Loucy (cell line): ENCODE data around the gene ACTL6B.

Source experiments
- H2AFZ ChIP-seq: fragments of 200-600 bp; sonication (generic); 2 replicates; pipeline ENCODE4 v1.6.0; 2016; ENCODE audit warnings: antibody characterized with exemption, mild to moderate bottlenecking, low read length, moderate library complexity
- H3F3A ChIP-seq: fragments of 200-600 bp; 2 replicates; pipeline ENCODE4 v1.6.0; 2016; ENCODE audit warnings: antibody characterized with exemption, low read depth, mild to moderate bottlenecking
- H3K27me3 ChIP-seq: fragments of 200-600 bp; sonication (generic); 2 replicates; pipeline ENCODE4 v1.6.1; 2014; ENCODE audit warnings: low read length, mild to moderate bottlenecking; ENCODE audit not compliant: insufficient read depth, poor library complexity, severe bottlenecking
- H3K36me3 ChIP-seq: fragments of 200-600 bp; sonication (generic); 2 replicates; pipeline ENCODE4 v1.6.1; 2016; ENCODE audit warnings: low read length; ENCODE audit not compliant: insufficient read depth
- H3K4me1 ChIP-seq: fragments of 200-600 bp; sonication (generic); 2 replicates; pipeline ENCODE4 v1.5.1; 2014; ENCODE audit warnings: low read length, mild to moderate bottlenecking; ENCODE audit not compliant: insufficient read depth, poor library complexity, severe bottlenecking
- H3K4me2 ChIP-seq: fragments of 200-600 bp; sonication (generic); 2 replicates; pipeline ENCODE4 v1.6.0; 2014; ENCODE audit warnings: antibody characterized with exemption, low read length, low read depth, mild to moderate bottlenecking; ENCODE audit not compliant: poor library complexity, severe bottlenecking
- H3K4me3 ChIP-seq: fragments of 200-600 bp; sonication (generic); 2 replicates; pipeline ENCODE4 v1.5.1; 2014; ENCODE audit warnings: low read length, mild to moderate bottlenecking, mixed read lengths; ENCODE audit not compliant: poor library complexity, severe bottlenecking
- H3K79me2 ChIP-seq: fragments of 200-600 bp; sonication (generic); 2 replicates; pipeline ENCODE4 v1.6.1; 2014; ENCODE audit warnings: low read length; ENCODE audit not compliant: insufficient read depth
- H3K9ac ChIP-seq: fragments of 200-600 bp; sonication (generic); 2 replicates; pipeline ENCODE4 v1.6.0; 2014; ENCODE audit warnings: mild to moderate bottlenecking, low read depth, low read length, moderate library complexity; ENCODE audit not compliant: poor library complexity, severe bottlenecking
- H3K9me2 ChIP-seq: fragments of 200-600 bp; sonication (generic); replicated peaks from 2 replicates; pipeline ENCODE4 v1.6.1; 2016; ENCODE audit warnings: low read depth, low read length, mixed read lengths
- H3K9me3 ChIP-seq: fragments of 200-600 bp; sonication (generic); 2 replicates; pipeline ENCODE4 v1.6.1; 2014; ENCODE audit warnings: mild to moderate bottlenecking, antibody characterized with exemption, low read length, low read depth; ENCODE audit not compliant: insufficient read depth
- H4K20me1 ChIP-seq: fragments of 200-600 bp; sonication (generic); 2 replicates; pipeline ENCODE4 v1.6.0; 2014; ENCODE audit warnings: antibody characterized with exemption, low read length, mild to moderate bottlenecking; ENCODE audit not compliant: insufficient read depth, poor library complexity, severe bottlenecking
- EZH2phosphoT487 ChIP-seq: fragments of 200-600 bp; IDR thresholded peaks from 2 replicates; pipeline ENCODE4 v1.6.1; 2018; ENCODE audit warnings: antibody characterized with exemption, mild to moderate bottlenecking, moderate library complexity, borderline replicate concordance
- TF ChIP-seq, protein P1 (sequence below): fragments of 200-600 bp; sonication (generic); conservative IDR thresholded peaks from 2 replicates; pipeline ENCODE4 v1.5.1; 2014; ENCODE audit warnings: mild to moderate bottlenecking, antibody characterized with exemption, low read length

ACTL6B gene

DNA sequence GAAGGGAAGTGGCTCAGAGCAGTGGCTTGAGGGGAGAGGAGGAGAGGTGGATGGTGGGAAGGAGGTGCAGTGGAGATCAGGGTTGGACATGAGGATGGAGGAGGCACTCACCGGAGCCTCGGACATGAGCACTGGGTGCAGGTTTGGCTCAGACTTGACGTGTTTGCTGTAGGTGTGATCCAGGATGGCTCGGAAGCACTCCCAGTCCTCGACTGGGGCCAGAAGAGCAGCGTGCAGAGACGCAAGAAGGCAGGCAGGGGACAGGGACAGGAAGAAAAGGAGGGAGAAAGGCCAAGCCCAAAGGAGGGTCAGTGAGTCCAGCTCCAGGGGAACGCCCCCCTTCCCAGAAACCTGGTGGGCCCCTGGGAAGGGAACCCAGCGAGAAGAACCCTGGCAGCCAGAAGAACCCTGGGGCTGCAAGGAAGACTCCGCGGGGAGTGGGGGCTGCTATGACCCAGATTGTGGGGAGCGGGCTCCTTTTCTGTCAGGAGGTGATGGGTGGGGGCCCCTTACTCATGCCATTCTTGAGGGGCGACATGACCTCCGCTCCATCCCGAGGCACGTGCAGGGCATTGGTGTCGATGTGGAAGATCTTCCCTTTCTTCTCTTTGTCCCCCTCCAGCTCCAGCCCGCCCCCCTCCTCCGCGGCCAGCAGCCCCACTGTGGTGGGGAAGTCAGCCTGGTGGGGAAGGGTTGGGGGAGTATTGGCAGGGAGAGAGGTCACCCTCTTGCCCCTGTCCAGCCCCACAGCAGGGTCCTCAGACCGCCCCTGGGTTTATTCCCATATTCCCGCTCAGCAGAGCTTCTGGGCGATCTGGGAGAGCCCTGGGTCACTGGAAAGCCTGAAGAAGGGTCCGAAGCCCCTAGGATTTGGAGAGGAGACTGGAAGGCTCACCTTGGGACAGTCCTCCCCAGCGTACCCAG lies 1.1 kb downstream of the ACTL6B start:
- no peaks in the 10 kb centered on the region for H3K27me3 ChIP-seq
- H2AFZ ChIP-seq = no peak overlapping the region
- no peaks in the 10 kb centered on the region for H3K4me1 ChIP-seq
- H3K9me3 ChIP-seq = no peaks in the 10 kb centered on the region
- no peaks in the 10 kb centered on the region for H3F3A ChIP-seq
- TF ChIP-seq, protein P1, sequence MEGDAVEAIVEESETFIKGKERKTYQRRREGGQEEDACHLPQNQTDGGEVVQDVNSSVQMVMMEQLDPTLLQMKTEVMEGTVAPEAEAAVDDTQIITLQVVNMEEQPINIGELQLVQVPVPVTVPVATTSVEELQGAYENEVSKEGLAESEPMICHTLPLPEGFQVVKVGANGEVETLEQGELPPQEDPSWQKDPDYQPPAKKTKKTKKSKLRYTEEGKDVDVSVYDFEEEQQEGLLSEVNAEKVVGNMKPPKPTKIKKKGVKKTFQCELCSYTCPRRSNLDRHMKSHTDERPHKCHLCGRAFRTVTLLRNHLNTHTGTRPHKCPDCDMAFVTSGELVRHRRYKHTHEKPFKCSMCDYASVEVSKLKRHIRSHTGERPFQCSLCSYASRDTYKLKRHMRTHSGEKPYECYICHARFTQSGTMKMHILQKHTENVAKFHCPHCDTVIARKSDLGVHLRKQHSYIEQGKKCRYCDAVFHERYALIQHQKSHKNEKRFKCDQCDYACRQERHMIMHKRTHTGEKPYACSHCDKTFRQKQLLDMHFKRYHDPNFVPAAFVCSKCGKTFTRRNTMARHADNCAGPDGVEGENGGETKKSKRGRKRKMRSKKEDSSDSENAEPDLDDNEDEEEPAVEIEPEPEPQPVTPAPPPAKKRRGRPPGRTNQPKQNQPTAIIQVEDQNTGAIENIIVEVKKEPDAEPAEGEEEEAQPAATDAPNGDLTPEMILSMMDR = no peak
- TF ChIP-seq EZH2phosphoT487 = no peak
- H3K79me2 ChIP-seq = no peaks in the 10 kb centered on the region
- H4K20me1 ChIP-seq = no peaks in the 10 kb centered on the region
- no peak overlapping the region for H3K9ac ChIP-seq
- H3K9me2 ChIP-seq = no peaks in the 10 kb centered on the region
- no peak overlapping the region for H3K4me2 ChIP-seq
- H3K36me3 ChIP-seq = no peaks in the 10 kb centered on the region
- H3K4me3 ChIP-seq = no peak overlapping the region

DNA sequence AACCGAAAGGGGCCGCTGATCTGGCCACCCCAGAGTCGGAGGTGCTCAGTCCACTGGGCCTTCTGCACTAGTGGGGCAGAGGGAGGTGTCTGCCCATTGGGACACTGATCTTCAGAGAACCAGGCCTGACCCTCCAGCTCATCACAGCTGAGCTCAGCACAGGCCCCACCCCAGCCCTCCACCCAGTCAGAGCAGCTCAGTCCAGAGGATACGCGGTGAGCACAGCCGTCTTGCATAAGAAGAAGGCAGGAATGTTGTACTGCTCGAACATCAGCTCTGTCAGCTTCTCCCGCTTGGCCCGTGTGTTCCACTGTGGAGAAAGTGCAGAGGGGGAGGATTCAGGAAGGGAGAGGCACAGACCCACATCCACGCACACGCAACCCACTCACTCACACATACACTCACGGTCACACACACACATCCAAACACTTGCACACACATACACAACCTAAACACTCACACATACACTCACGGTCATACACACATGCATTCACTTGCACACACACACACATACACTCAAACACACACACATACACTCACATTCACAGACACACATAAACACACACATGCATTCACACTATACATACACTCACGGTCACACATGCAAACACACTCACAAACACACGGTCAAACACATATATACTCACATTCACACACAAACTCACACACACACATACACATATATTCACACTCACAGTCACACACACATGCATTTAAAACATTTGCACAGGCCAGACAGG lies 6.3 kb downstream of the ACTL6B start:
- H3K36me3 ChIP-seq = no peaks in the 10 kb centered on the region
- H3K4me1 ChIP-seq = no peaks in the 10 kb centered on the region
- H3K4me2 ChIP-seq = no peak overlapping the region
- TF ChIP-seq, protein P1 = no peak
- TF ChIP-seq EZH2phosphoT487 = no peak
- H3K4me3 ChIP-seq = no peak overlapping the region
- H3K27me3 ChIP-seq = no peaks in the 10 kb centered on the region
- no peak overlapping the region for H2AFZ ChIP-seq
- no peak overlapping the region for H3K9ac ChIP-seq
- no peaks in the 10 kb centered on the region for H4K20me1 ChIP-seq
- no peaks in the 10 kb centered on the region for H3K9me2 ChIP-seq
- H3F3A ChIP-seq = no peaks in the 10 kb centered on the region
- no peaks in the 10 kb centered on the region for H3K9me3 ChIP-seq
- no peaks in the 10 kb centered on the region for H3K79me2 ChIP-seq

DNA sequence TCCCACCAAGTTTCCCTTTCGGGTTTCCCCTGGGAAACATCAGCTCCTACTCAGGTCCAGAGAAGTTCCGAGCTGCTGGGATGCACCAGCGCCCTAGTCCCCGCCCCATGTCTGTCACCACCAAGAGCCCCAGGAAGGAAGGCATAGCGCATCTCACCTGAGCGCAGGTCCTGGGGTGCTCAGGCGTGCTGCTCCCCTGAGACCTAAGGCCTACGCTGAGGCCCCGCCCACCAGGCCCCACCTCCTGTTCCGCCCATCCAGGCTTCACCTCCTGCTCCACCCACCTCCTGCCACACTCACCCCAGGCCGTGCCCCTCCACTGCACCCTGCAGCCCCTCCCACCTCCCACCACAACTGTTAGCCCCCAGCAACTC lies 13.7 kb downstream of the ACTL6B start:
- H3K9ac ChIP-seq = no peak overlapping the region
- H3K9me2 ChIP-seq = no peaks in the 10 kb centered on the region
- no peaks in the 10 kb centered on the region for H3K4me1 ChIP-seq
- no peak overlapping the region for H2AFZ ChIP-seq
- TF ChIP-seq, protein P1 = no peak
- H3K9me3 ChIP-seq = no peaks in the 10 kb centered on the region
- no peaks in the 10 kb centered on the region for H4K20me1 ChIP-seq
- H3K36me3 ChIP-seq = no peaks in the 10 kb centered on the region
- no peaks in the 10 kb centered on the region for H3F3A ChIP-seq
- H3K27me3 ChIP-seq = no peaks in the 10 kb centered on the region
- no peaks in the 10 kb centered on the region for H3K79me2 ChIP-seq
- H3K4me2 ChIP-seq = no peak overlapping the region
- H3K4me3 ChIP-seq = no peak overlapping the region
